Activated CD8-positive, alpha-beta memory T cell treated with anti-CD3 and anti-CD28 coated beads, Interleukin-2, amount 50 U/mL, for 4 hours (primary cell): ENCODE measurements around the gene CDC42BPG.

Experiments used
- DNase-seq: peaks from one replicate; pipeline ENCODE4 v3.0.0-alpha.2; 2020

Gene CDC42BPG

DNA sequence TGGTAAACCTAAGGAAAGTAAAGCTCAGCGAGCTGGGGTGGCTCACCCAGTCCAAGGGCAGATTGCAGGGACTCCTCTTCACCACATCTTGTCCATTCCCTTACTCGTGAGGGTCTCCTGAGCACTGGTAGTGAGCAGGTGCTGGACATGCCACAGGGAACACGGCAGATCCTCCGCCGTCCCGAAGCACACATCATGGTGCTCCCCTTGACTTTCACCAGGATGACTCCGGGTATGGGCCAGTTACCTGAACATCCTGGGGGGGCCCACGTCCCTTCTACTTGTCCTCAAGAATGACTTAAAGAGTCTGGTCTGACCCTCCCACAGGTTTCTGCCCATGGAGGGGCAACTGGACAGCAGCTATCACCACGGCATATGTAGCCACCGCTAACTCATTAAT is 58.1 kb downstream of the CDC42BPG start:
- DNase-seq: no peak

- DNase-seq: no peak
Measured at GRCh38 chr11:64784813-64785581, 59.5 kb downstream of the CDC42BPG start.

DNA sequence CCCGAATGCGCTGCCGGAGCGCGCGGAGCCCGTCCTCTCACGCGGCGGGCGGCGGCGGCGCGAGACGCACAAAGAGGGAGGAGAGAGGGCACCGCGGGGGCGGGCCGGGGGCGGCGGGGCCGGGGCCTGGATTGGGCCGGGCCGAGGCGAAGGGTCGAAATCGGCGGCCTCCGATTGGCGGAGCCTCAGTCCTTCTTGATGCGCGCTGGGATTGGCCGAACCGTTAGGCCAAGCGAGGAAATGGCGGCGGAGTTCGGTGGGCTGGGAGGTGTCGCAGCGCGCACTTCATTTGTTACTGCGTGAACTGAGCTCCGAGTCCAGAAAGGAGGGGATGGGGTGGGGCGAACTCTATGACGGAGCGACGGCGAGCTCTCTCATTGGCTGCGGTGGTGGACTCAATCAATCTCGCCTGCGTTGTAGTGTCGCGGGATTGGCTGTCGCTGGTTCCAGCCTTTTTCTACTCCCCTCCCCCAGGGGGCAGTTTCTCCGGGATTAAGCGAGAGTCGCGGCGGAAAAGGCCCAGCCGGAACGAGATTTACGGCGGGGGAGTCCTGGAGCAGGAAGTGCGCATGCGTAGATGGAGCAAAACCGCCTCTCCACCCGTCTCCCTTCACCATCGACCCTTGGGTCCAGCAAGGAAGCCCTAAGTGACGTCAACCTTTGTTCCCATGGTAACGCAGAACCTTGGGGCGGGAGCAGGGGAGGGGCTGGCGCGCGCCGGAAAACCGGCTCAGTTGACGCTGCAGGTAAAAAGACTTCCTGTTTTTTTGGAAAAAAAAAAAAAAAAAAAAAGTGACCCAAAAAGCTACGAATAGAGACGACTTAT is 65.8 kb downstream of the CDC42BPG start, which contains the start of gene SF1:
SF1 (minus strand) TSS at position 70 of the 826 bp plus-strand sequence. CDS start 150 bp downstream, outside the sequence.
- DNase-seq: peak; percentile 96

DNA sequence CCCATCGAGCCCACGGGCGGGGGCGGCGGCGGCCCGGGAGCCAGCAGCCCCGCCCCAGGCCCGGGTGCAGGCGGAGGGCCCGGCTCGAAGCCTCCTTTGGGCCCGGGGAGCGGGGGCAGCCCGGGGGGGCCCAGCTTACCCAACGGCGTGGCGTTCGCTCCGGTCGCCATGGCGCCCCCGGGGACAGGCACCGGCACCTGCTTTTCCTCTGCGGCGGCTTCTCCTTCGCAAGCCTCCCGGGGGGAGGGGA is 66.3 kb downstream of the CDC42BPG start:
- DNase-seq: no peak

DNA sequence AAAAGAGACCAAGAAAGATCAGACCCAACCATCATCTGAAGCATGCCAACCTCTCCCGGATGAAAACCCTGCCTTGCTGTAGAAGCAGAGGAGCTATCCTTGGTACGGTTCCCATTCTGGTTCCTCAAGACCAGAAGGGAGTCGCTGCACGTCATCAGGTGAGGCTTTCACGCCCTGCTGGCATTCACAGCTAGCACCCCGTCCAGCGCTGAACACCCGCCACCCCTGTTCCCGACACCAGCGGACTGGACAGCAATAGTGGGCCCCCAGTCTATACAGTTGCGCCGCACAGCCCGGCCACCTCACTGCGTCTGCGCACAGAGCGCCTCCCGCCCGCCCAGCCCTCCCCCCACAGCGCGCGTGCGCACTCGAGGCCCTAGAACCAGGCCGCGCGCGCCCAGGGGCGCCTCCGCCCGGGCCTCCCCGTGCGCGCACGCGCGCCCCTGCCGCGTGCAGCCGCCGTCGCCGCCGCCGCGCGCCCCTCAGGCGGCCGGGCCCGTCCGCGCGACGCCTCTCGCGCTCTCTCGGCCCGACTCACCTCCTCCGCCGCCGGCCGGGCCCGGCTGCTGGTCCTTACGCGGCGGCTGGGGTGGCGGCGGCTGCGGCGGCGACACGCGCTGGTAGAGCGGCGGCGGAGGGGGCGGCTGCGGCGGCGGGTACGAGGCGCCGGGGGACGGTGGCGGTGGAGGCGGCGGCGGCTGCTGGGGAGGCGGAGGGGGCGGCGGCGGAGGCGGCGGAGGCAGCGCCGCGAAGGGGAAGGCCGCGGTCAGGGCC is 66.8 kb downstream of the CDC42BPG start:
- peak; percentile 80 for DNase-seq

DNA sequence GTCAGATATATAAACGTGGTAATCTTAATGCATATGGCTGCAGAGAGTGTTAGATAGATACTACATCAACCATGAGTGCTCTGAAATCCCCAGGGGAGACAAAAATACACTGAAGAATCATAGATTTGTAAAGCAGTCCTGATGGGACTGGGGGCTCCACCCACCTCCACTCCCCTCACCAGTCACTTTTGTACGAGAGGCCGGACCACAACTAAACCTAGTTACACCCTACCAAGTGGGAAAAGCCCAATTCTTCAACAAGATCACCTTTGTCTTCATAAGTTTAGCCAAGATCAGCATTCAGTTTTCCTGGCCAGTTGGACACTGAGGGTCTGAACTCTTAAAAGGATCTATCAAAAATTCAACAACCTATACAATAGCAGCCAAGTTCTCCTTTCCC is 67.6 kb downstream of the CDC42BPG start:
- peak; percentile 9 for DNase-seq

- DNase-seq: no peak
Measured at GRCh38 chr11:64776425-64776824, 68.0 kb downstream of the CDC42BPG start.

DNA sequence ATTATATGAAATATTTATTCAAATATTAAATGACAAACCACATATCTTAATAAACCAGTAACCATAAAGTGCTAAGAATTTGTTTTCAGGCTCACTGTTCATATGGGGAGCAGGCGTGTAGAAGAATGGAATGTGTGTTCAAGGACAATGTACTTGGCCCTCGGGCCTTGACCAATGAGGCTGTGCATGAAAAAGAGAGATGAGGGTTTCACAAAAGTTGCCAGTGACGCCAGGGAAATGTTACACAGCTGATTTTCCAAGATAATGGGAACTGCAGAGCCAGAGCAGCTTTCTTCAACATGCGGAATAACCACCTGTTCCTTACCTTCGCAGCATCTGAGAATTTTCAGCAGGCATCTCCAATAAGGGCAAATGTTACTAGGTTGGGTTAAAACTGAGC is 70.3 kb downstream of the CDC42BPG start:
- no peak for DNase-seq
